HG03442 (cell line): ENCODE data around the gene EIF4G2.

Experiments used
- ATAC-seq: cut with Tn5 transposase; IDR thresholded peaks from one replicate; pipeline ENCODE4 v1.9.1; 2021; ENCODE audit warnings: mild to moderate bottlenecking, moderate library complexity; ENCODE audit not compliant: unreplicated experiment

Gene EIF4G2

GRCh38 chr11:10809373-10810160 is 841 bp upstream of the EIF4G2 start:
- ATAC-seq: peak; percentile 17

DNA sequence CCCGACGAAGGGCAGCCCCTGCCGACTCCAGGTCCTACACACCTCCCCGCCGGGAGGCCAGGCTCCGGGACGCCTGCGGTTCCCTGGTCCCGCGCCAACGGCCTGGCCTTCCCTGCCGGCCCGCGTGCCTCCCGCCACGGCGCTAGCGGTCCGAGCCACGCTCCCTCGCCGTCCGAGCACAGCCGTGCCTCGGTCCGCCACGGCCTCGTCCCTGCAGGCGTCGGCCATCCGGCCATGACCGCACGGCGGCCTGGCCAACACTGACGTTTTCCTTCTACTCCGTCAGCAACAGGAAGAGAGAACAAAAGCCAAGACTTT is 532 bp downstream of the EIF4G2 start:
- no peak for ATAC-seq

DNA sequence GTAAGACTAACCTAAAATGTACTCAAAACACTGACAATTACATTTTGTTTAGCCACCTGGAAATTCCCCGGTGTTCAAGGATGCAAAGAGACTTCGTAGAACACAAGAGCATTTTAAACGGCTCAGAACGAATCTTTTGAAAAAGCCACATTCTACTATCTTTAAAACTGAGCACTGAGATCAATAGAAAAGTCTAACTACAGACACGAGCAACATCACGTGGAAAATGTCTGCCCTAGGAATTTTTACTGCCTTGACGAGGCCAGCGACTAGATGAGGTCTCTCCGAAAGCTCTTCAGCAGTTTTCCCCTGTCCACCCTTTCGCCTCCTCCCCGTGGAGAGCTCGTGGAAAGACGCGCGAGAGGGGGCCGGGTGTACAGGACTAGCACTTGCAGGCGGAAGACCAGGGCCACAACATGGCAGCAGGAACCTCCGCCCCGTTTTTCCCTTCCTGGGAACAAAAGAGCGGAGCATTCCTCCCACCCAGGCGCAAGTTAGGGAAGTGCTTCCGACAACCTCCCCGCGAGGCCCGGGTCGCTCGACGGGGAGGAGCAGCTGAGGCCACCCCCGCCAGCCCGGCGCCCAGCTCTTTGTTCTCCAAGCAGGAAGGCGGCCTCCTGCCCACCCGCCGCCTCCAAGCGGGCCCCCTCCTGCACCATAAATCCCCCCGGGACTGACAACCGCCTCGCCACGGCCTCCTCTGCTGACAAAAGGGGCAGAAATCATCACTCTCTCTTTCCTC is 1.1 kb downstream of the EIF4G2 start:
- peak; percentile 1 for ATAC-seq

- ATAC-seq: no peak
Observed at GRCh38 chr11:10806206-10806605, 2.5 kb downstream of the EIF4G2 start.

GRCh38 chr11:10805741-10806140 is 3.0 kb downstream of the EIF4G2 start:
- ATAC-seq: no peak

DNA sequence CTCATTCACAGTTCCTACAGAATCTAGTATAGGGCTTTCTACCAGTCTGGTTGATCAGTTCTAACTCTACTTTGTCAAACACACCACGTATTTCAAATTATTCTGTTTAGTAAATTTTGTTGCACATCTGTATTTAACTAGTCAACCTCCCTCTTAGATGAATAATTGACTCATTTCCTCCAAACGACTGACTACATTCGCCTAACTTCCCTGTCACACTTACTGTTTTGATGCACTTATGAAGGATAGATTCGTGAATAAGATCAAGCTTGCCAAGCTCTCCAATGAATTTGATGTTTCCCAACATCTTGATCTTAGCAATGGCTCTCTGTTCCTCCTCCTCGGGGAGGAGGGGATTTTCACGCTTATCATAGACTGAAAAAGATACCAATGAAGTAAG is 5.0 kb downstream of the EIF4G2 start:
- no peak for ATAC-seq

DNA sequence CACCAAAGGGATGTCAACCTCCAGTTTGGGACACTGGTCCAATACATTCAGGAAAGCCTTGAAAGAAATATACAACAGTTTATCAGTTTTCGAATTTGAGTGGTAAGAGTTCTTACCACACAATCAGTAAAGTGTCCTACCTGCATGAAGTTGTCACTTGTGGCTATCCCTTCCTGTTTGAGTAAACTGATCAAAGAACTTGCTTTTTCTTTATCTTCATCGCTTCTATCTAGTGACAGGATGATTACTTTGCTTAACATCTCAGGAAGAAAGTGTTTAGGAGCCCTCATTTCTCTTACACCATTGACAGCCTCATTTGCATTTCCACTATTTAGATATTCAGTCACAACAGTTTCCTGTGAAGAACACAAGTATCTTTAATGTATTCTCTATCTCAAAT is 8.4 kb downstream of the EIF4G2 start:
- no peak for ATAC-seq

- no peak for ATAC-seq
Observed at GRCh38 chr11:10798330-10798928, 10.3 kb downstream of the EIF4G2 start.

DNA sequence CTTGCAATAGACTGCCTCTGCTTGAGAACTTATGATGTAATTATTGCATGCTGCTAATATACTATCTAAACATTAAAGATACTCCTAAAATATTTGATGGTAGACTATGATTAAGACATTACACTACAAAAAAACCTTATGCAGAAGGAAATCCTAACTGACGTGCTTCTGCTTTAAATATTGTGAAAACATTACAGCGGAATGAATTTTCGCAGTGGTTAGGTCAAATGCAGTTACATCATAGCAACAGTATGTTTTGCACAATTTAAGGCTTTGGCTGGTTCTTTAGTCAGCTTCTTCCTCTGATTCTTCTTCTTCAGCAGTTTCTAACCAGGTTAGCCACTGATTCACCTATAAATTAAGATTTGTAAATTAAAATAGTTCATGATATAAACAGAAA is 11.2 kb downstream of the EIF4G2 start:
- no peak for ATAC-seq

GRCh38 chr11:10797001-10797400 is 11.7 kb downstream of the EIF4G2 start:
- no peak for ATAC-seq

DNA sequence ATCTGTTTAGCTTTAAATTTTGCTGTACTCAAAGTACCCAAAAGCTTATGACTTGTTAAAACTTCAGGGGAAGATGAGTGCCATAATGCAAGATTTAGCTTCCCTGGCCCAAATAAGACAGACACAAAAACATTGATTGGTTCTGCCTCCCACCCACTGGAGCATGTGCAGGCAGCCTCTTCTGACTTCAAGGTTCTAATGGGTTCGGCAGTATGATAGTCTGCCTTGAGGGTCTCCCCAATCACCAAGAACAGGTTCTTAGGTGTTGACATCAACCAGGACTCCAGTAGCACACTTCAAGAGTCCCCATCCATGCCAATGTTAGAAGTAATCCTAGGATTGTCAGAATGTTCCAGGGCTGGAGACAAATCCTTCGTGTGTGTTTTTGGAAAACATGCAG is 12.5 kb downstream of the EIF4G2 start:
- ATAC-seq: no peak

DNA sequence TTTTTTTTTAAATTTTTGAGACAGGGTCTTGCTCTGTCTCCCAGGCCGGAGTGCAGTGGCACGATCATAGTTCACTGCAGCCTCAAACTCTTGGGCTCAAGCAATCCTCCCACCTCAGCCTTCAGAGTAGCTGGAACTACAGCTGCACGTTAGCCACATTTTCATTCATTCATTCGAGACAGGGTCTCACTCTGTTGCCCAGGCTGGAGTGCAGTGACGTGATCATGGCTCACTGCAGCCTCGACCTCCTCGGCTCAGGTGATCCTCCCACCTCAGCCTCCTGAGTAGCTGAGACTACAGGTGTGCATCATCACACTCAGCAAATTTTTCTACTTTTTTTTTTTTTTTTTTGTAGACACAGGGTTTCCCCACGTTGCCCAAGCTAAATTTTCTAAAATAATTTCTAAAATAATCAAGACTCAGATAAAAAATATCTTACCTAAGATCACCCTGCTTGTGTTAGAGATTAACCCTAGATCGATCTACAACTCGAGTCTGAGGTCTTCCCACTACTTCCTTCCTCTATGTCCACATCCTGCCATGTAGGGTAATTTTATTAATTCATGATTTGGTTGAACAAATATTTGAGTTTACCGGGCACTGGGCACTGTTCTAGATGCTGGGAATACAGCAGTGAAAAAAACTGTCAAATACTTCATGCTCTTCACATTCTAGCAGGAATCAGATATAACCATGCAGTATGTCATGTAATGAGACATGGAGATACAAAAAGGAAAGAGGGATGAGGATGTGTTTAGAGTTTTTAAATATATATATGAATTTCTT is 15.1 kb downstream of the EIF4G2 start:
- ATAC-seq: no peak

DNA sequence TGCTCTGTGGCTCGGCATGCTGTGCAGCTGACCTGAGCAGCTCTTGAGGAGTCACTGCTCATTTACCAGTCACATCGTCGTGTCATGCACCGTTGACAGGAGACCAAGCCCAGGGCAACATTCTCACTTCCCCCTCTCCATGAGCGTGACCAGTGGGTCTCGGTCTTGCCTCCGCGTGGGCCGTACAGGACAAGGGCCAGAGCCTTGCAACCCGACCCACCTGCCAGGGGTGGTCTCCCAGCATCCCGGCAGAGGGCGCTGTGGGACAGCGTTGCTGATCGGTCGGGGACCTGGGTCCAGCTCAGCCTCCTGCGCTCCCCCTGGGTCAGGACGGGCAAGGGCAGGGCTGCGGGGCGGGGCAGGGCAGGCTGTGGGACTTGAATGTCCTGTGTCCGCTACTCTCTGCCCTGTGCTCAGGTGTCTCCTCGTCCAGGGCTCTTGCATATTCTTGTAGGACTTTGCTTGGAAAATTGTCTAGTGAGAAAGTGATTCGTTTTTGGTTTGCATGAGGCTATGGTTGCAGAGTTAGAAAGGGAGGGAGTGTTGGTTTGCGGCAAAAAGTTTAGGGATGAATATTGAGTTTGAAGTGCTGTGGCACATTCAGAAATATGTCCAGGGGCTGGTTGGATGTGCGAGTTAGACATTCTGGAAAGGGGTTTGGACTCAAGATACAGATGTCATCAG is 16.2 kb downstream of the EIF4G2 start:
- ATAC-seq: peak; percentile 90

- no peak for ATAC-seq
Observed at GRCh38 chr11:10786451-10786850, 22.3 kb downstream of the EIF4G2 start.

DNA sequence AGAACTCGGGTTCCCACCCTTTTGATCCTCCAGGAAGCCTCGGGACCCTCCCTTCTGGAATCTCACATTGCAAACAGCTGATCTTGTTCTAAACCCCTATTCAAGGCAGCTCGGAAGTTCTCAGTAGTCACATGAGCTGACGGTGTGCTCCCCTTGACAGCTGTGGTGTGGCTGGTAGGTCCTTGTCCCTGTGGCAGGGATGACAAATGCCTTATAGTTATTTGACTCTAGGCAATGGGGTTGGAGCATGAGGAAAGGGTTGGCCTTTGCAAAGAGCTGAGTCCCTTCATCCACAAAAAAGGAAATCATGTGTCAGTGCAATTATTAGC is 23.6 kb downstream of the EIF4G2 start:
- ATAC-seq: no peak

- ATAC-seq: no peak
Observed at GRCh38 chr11:10784232-10785145, 24.2 kb downstream of the EIF4G2 start.

DNA sequence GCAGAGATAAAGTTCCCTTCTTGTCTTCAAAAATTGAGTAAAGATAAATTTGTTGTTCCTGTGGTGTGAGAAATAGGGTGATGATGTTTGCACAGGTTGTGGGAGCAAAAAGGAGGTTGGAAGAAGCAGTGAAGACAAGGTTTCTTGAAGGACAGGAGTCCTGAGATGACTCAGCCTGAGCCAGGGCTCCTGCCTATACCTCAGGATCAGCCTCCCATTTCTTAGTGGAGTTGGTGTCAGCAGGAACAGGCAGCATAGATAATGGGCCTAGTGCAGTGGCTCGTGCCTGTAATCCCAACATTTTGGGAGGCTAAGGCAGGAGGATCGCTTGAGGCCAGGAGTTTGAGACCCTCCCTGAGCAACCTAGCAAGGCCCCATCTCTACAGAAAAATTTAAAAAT is 28.7 kb downstream of the EIF4G2 start:
- no peak for ATAC-seq

GRCh38 chr11:10779086-10779485 is 29.6 kb downstream of the EIF4G2 start:
- no peak for ATAC-seq

DNA sequence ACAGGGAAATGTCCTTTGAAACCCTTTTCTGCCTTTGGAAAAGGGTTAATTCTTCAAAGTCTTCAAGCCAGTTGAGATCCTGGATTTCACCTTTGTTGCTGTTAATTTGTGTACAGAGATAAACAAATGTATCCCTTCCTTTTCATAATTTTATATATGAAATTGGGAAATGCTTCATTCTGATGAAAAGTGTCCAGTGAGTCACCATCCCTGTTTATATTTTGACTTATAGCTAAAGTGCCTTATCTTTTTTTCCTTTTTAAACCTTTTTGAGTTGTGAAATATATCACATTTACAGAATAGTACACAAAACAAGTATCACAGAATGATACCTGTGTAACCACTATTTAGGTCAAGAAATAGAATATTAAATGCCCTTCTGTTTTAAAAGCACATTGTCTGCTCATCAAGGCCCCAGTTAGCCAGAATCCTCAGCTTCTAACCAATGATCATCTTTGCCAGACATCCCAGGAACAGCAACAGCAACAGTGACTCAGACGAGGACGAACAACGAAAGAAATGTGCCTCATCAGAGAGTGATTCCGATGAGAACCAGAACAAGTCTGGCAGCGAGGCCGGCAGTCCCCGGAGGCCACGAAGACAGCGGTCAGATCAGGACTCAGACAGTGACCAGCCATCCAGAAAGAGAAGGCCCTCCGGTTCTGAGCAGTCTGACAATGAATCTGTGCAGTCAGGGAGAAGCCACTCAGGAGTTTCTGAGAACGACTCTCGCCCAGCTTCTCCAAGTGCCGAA is 30.3 kb downstream of the EIF4G2 start:
- no peak for ATAC-seq
